ENCODE data around the gene HOXA7. TPM values are rescaled to one million over a fixed set of nuclear protein-coding genes. Genes with fewer than 3 reads are reported as not detected.
A peak's percentile ranks its signal among the peaks of the same experiment; 100 is the strongest.

Gene HOXA7
- total RNA-seq, 2 donors from 2014 or later, result 0.28 to 0.54 TPM

DNA sequence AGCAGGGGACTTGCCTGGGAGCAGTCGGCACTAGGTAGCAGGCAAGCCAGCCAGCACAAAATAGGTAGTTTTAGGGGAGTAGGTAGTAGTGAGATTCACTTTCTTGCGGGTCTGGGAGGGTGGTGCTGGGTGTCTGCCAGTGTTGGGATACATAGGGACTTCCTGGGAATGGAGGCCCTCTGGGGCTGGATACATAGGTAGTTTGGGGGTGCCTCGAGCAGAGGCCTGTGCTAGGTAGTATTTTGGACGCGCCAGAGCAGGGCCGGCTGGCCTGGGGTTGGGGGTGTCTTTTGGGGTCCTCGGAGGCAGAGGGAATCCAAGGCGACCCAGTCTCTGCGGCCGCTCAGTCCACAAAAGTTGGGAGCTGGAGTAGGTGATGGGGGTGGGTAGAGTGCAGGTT, 2.1 kb downstream of the HOXA7 start:
- no peak overlapping the region for H3K4me3 ChIP-seq
- no peak overlapping the region for H3K27ac ChIP-seq
- no peaks in the 10 kb centered on the region for H3K36me3 ChIP-seq
- no peaks in the 10 kb centered on the region for H3K27me3 ChIP-seq (replicated peaks; ENCODE audit: insufficient read depth)
- TF ChIP-seq, protein P1, sequence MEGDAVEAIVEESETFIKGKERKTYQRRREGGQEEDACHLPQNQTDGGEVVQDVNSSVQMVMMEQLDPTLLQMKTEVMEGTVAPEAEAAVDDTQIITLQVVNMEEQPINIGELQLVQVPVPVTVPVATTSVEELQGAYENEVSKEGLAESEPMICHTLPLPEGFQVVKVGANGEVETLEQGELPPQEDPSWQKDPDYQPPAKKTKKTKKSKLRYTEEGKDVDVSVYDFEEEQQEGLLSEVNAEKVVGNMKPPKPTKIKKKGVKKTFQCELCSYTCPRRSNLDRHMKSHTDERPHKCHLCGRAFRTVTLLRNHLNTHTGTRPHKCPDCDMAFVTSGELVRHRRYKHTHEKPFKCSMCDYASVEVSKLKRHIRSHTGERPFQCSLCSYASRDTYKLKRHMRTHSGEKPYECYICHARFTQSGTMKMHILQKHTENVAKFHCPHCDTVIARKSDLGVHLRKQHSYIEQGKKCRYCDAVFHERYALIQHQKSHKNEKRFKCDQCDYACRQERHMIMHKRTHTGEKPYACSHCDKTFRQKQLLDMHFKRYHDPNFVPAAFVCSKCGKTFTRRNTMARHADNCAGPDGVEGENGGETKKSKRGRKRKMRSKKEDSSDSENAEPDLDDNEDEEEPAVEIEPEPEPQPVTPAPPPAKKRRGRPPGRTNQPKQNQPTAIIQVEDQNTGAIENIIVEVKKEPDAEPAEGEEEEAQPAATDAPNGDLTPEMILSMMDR (IDR thresholded peaks at IDR 0.05), result no peak
- H3K4me1 ChIP-seq (ENCODE audit: control insufficient read depth in 1 of 2, low read depth in 2 of 2), result peaks cover 10 to 35% of the 10 kb centered on the region in 2 donors
- no peaks in the 10 kb centered on the region for H3K9me3 ChIP-seq
- DNase-seq (ENCODE audit: low spot score) (no peak), ATAC-seq (ENCODE audit: insufficient number of reproducible peaks, low FRiP score, low read depth) (no peak)

DNA sequence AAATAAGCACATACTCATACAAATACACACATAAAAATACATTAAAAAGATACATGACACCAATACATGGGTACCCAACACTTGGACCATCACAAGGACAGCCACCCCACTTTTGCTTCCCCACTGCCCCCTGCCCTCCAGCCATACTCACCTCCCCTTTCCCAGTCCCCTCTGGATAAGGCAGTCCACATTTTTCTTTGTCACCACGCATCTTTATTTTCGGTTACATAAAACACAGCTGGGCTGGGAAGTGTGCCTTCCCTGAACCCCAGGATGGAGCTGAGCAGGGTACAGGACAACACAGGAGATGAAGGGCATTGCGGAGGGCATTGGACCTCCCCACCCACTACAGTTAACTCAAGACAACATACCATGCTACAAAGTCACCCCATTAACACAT, 2.9 kb downstream of the HOXA7 start:
- H3K4me3 ChIP-seq, result no peak overlapping the region
- no peaks in the 10 kb centered on the region for H3K36me3 ChIP-seq
- H3K4me1 ChIP-seq (ENCODE audit: control insufficient read depth in 1 of 2, low read depth in 2 of 2), result peaks cover 10 to 43% of the 10 kb centered on the region in 2 donors
- H3K27ac ChIP-seq, result no peak overlapping the region
- DNase-seq (ENCODE audit: low spot score), result no peak
- ATAC-seq (ENCODE audit: insufficient number of reproducible peaks, low FRiP score, low read depth), result no peak
- TF ChIP-seq, protein P1 (IDR thresholded peaks at IDR 0.05), result no peak
- no peaks in the 10 kb centered on the region for H3K27me3 ChIP-seq (replicated peaks; ENCODE audit: insufficient read depth)
- no peaks in the 10 kb centered on the region for H3K9me3 ChIP-seq

DNA sequence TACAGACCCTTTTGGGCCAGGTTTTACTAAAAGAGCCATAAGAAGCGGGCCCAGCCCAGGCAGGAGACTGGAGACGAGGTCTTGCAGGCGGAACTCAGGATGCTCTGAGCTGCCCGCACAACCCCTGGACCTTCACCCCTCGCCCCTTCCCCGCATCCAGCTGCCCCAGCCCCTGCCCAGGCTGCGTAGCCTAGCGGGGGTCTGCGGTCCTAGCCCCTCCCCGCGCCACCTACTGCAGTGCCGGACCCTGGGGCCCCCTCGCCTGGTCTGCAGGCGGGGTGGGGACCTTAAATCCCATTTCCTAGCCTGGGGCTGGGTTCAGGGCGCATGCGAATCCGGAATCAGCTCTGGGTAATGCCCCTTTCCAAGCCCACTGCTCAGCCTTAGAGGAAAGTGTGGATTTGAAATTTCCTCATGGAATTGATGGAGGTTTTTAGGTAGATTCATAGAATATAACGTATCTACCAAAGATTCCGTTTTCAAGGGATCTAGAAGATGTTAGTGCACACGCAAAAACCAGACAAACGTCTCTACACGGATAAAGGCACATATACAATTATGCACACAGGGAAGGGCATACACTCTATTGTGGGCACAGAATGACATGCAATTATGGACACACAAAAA, 3.5 kb downstream of the HOXA7 start:
- DNase-seq (ENCODE audit: low spot score) (no peak), ATAC-seq (ENCODE audit: insufficient number of reproducible peaks, low FRiP score, low read depth) (no peak)
- Histone ChIP-seq H3K9me3 (no peaks in the 10 kb centered on the region), H3K27ac (peak overlapping the region; percentile 62 to 85), H3K36me3 (no peaks in the 10 kb centered on the region), H3K27me3 (replicated peaks; ENCODE audit: insufficient read depth) (no peaks in the 10 kb centered on the region), H3K4me1 (ENCODE audit: control insufficient read depth in 1 of 2, low read depth in 2 of 2) (peaks cover 10 to 48% of the 10 kb centered on the region in 2 donors), H3K4me3 (peak overlapping the region; percentile 71)
- TF ChIP-seq, protein P1 (IDR thresholded peaks at IDR 0.05), result no peak

DNA sequence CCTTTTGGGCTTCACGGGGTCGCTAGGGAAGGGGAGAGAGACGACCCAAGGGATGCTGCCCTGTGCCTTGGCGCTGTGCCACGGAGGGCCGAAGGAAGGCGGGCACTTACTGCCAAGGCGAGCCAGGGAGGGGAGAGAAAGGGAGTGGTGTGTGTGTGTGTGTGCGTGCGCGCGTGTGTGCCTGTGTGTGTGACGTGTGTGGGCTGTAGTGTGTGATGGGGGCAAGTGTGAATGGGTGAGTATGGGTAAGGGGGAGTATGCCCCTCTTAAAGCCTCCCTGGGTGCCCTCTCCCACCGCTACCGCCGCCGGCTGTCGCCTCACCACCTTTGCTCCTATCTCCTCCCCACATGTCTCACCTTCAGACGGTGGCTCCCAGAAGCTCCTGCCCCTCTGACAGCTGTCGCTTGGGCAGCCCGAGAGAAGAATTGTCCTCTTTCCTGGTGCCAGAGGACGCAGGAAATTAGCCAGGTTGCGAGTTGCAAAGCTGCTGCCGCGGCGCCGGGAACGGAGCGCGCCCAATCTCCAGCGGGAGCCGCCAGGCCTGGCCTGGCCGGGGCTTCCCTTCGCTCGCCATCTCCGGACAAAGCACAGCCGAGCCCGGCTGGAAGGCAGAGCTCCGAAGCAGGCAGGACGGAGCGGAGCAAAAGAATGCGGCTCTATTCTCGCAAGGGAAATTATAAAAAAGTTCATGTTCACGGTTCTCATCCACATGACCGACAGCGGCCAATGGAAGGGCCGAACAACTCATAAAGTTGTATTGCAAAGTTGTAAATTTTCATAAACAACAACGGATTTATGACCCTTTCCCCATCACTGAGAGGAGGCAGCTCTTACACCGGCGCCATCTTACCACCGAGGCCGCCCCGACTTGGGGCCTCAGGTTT, 4.3 kb downstream of the HOXA7 start, which contains the start of gene HOXA3:
Gene HOXA3 (minus strand): TSS at position 653 of the 885 bp plus-strand sequence. CDS start 41,943 bp downstream, outside the sequence.
- no peaks in the 10 kb centered on the region for H3K36me3 ChIP-seq
- H3K27ac ChIP-seq, result peak within 1 kb of the TSS; percentile 62 to 85
- H3K9me3 ChIP-seq, result no peaks in the 10 kb centered on the region
- TF ChIP-seq, protein P1 (IDR thresholded peaks at IDR 0.05), result no peak
- DNase-seq (ENCODE audit: low spot score) (no peak), ATAC-seq (ENCODE audit: insufficient number of reproducible peaks, low FRiP score, low read depth) (peak; percentile 5)
- H3K27me3 ChIP-seq (replicated peaks; ENCODE audit: insufficient read depth), result no peaks in the 10 kb centered on the region
- H3K4me3 ChIP-seq, result peak within 1 kb of the TSS; percentile 71
- H3K4me1 ChIP-seq (ENCODE audit: control insufficient read depth in 1 of 2, low read depth in 2 of 2), result peaks cover 14 to 52% of the 10 kb centered on the region in 2 donors

DNA sequence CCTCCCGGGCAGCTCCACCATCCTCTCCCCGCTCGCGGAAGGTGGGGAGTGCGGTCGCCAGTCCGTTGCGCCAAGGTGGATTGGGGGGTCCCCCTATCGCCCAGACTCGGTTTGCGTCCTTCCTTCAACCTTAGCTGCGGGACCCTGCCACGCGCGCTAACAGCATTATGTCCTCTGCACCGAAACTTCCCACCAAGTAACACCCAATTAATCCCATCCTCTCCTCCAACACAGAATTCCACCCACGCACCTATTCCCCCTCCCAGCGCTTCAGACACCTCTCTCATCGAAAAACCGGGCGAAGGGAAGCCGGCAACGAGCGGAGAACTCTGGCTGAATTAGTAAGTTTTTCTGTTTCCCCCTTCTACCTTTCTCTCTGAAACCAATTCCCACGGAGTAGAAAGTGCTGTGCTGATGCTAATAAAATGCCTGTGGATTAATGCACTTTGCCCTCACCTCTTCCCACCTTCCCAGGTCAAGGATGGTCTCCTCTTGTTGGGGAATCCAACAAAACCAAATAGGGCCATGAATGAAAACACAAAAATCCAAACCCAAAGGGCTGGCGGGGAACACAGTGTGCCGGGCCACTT, 5.0 kb downstream of the HOXA7 start:
- TF ChIP-seq, protein P1 (IDR thresholded peaks at IDR 0.05), result no peak
- no peaks in the 10 kb centered on the region for H3K9me3 ChIP-seq
- peaks cover 14 to 60% of the 10 kb centered on the region in 2 donors for H3K4me1 ChIP-seq (ENCODE audit: control insufficient read depth in 1 of 2, low read depth in 2 of 2)
- no peaks in the 10 kb centered on the region for H3K27me3 ChIP-seq (replicated peaks; ENCODE audit: insufficient read depth)
- no peak for DNase-seq (ENCODE audit: low spot score)
- H3K27ac ChIP-seq, result peak overlapping the region; percentile 62 to 85
- peak overlapping the region; percentile 71 for H3K4me3 ChIP-seq
- H3K36me3 ChIP-seq, result no peaks in the 10 kb centered on the region
- ATAC-seq (ENCODE audit: insufficient number of reproducible peaks, low FRiP score, low read depth), result no peak
